ENCODE measurements around the gene MYH14. TPM values are rescaled to one million over a fixed set of nuclear protein-coding genes. Genes with fewer than 3 reads are reported as not detected.

Gene MYH14
- total and polyA plus RNA-seq, 12 donors: 0.22 to 8.5 (median 3.1) TPM

GRCh38 chr19:50191216-50191615 lies 12.2 kb upstream of the MYH14 start:
- Histone ChIP-seq H3K4me1 (replicated peaks in 1 of 2) (no peaks in the 10 kb centered on the region), H3K9me3 (replicated peaks in 1 of 3) (no peaks in the 10 kb centered on the region), H3K27me3 (peaks cover 5% of the 10 kb centered on the region), H3K27ac (no peak overlapping the region), H3K36me3 (replicated peaks in 1 of 2) (no peaks in the 10 kb centered on the region), H3K4me3 (no peak overlapping the region)
- no peak for TF ChIP-seq CTCF (IDR thresholded peaks at IDR 0.05)
- TF ChIP-seq POLR2A (IDR thresholded peaks at IDR 0.05): no peak
- intact Hi-C loops (cut with DNase I): no loop called here
- DNase-seq: no peak
- 41 to 53% (median 47%) methylated on average over 4 of the region's 4 CpGs for WGBS, 4 donors

- Histone ChIP-seq H3K9me3 (replicated peaks in 1 of 3) (no peaks in the 10 kb centered on the region), H3K4me1 (replicated peaks in 1 of 2) (no peaks in the 10 kb centered on the region), H3K27me3 (peaks cover 5% of the 10 kb centered on the region), H3K4me3 (no peak overlapping the region), H3K27ac (no peak overlapping the region), H3K36me3 (replicated peaks in 1 of 2) (no peaks in the 10 kb centered on the region)
- intact Hi-C loops (cut with DNase I): no loop called here
- 63 to 74% (median 67%) methylated on average over 13 of the region's 13 CpGs for WGBS, 4 donors
- no peak for DNase-seq
- TF ChIP-seq CTCF (IDR thresholded peaks at IDR 0.05): no peak
- TF ChIP-seq POLR2A (IDR thresholded peaks at IDR 0.05): no peak
These were observed 10.8 kb upstream of the MYH14 start for GRCh38 chr19:50192463-50193211.

GRCh38 chr19:50195224-50195623 lies 8.2 kb upstream of the MYH14 start:
- intact Hi-C loops (cut with DNase I): no loop called here
- Histone ChIP-seq H3K4me3 (no peak overlapping the region), H3K9me3 (replicated peaks in 1 of 3) (no peaks in the 10 kb centered on the region), H3K27me3 (no peaks in the 10 kb centered on the region), H3K4me1 (replicated peaks in 1 of 2) (peaks cover 9 to 13% of the 10 kb centered on the region in 2 donors), H3K36me3 (replicated peaks in 1 of 2) (no peaks in the 10 kb centered on the region), H3K27ac (no peak overlapping the region)
- DNase-seq: no peak
- 61 to 72% (median 69%) methylated on average over 5 of the region's 5 CpGs for WGBS, 4 donors
- TF ChIP-seq POLR2A (IDR thresholded peaks at IDR 0.05) (no peak), CTCF (IDR thresholded peaks at IDR 0.05) (no peak)

- intact Hi-C loops (cut with DNase I): no loop called here
- WGBS, 4 donors: 58 to 73% (median 67%) methylated on average over 4 of the region's 4 CpGs
- H3K27me3 ChIP-seq: peaks cover 4% of the 10 kb centered on the region
- no peaks in the 10 kb centered on the region for H3K36me3 ChIP-seq (replicated peaks in 1 of 2)
- no peak for DNase-seq
- H3K4me3 ChIP-seq: no peak overlapping the region
- H3K9me3 ChIP-seq (replicated peaks in 1 of 3): no peaks in the 10 kb centered on the region
- peaks cover 9 to 13% of the 10 kb centered on the region in 2 donors for H3K4me1 ChIP-seq (replicated peaks in 1 of 2)
- no peak overlapping the region for H3K27ac ChIP-seq
- TF ChIP-seq CTCF (IDR thresholded peaks at IDR 0.05) (no peak), POLR2A (IDR thresholded peaks at IDR 0.05) (no peak)
These were observed 7.0 kb upstream of the MYH14 start for GRCh38 chr19:50196322-50196932.
